Measurements from ENCODE around the gene ATG14.

ATG14 gene

GRCh38 chr14:55454264-55455002 lies 42.8 kb upstream of the ATG14 start (continued):
- TF ChIP-seq ZNF398 (tag by site-specific recombination; IDR thresholded peaks at IDR 0.05) = peak; percentile 54; the same call in 1 of the 2 replicates
- peak; percentile 42; the same call in 1 of the 2 replicates for TF ChIP-seq ZNF518A (tag by site-specific recombination; conservative IDR thresholded peaks at IDR 0.05; ENCODE audit: low read depth)
- TF ChIP-seq, protein P1, sequence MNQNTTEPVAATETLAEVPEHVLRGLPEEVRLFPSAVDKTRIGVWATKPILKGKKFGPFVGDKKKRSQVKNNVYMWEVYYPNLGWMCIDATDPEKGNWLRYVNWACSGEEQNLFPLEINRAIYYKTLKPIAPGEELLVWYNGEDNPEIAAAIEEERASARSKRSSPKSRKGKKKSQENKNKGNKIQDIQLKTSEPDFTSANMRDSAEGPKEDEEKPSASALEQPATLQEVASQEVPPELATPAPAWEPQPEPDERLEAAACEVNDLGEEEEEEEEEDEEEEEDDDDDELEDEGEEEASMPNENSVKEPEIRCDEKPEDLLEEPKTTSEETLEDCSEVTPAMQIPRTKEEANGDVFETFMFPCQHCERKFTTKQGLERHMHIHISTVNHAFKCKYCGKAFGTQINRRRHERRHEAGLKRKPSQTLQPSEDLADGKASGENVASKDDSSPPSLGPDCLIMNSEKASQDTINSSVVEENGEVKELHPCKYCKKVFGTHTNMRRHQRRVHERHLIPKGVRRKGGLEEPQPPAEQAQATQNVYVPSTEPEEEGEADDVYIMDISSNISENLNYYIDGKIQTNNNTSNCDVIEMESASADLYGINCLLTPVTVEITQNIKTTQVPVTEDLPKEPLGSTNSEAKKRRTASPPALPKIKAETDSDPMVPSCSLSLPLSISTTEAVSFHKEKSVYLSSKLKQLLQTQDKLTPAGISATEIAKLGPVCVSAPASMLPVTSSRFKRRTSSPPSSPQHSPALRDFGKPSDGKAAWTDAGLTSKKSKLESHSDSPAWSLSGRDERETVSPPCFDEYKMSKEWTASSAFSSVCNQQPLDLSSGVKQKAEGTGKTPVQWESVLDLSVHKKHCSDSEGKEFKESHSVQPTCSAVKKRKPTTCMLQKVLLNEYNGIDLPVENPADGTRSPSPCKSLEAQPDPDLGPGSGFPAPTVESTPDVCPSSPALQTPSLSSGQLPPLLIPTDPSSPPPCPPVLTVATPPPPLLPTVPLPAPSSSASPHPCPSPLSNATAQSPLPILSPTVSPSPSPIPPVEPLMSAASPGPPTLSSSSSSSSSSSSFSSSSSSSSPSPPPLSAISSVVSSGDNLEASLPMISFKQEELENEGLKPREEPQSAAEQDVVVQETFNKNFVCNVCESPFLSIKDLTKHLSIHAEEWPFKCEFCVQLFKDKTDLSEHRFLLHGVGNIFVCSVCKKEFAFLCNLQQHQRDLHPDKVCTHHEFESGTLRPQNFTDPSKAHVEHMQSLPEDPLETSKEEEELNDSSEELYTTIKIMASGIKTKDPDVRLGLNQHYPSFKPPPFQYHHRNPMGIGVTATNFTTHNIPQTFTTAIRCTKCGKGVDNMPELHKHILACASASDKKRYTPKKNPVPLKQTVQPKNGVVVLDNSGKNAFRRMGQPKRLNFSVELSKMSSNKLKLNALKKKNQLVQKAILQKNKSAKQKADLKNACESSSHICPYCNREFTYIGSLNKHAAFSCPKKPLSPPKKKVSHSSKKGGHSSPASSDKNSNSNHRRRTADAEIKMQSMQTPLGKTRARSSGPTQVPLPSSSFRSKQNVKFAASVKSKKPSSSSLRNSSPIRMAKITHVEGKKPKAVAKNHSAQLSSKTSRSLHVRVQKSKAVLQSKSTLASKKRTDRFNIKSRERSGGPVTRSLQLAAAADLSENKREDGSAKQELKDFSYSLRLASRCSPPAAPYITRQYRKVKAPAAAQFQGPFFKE (tag by site-specific recombination; IDR thresholded peaks at IDR 0.05; ENCODE audit: borderline replicate concordance) = no peak
- TF ChIP-seq ZNF335 (tag by site-specific recombination; conservative IDR thresholded peaks at IDR 0.05) = peak; percentile 96
- peak; percentile 67; the same call in 1 of the 2 replicates for TF ChIP-seq ZNF24 (tag by site-specific recombination; IDR thresholded peaks at IDR 0.05)
- peak; percentile 73 for TF ChIP-seq ZNF629 (tag by site-specific recombination; IDR thresholded peaks at IDR 0.05)
- TF ChIP-seq ZNF280C (tag by site-specific recombination; IDR thresholded peaks at IDR 0.05) = no peak
- peak; percentile 82 for TF ChIP-seq SP7 (tag by site-specific recombination; IDR thresholded peaks at IDR 0.05)
- no peak for TF ChIP-seq ZNF404 (tag by site-specific recombination; IDR thresholded peaks at IDR 0.05)
- 0 out of 2 replicates have a peak, but pooled peaks have one; percentile 11 for TF ChIP-seq ZNF600 (tag by site-specific recombination; IDR thresholded peaks at IDR 0.05)
- TF ChIP-seq, protein P2, sequence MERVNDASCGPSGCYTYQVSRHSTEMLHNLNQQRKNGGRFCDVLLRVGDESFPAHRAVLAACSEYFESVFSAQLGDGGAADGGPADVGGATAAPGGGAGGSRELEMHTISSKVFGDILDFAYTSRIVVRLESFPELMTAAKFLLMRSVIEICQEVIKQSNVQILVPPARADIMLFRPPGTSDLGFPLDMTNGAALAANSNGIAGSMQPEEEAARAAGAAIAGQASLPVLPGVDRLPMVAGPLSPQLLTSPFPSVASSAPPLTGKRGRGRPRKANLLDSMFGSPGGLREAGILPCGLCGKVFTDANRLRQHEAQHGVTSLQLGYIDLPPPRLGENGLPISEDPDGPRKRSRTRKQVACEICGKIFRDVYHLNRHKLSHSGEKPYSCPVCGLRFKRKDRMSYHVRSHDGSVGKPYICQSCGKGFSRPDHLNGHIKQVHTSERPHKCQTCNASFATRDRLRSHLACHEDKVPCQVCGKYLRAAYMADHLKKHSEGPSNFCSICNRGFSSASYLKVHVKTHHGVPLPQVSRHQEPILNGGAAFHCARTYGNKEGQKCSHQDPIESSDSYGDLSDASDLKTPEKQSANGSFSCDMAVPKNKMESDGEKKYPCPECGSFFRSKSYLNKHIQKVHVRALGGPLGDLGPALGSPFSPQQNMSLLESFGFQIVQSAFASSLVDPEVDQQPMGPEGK (tag by site-specific recombination; IDR thresholded peaks at IDR 0.05) = 0 out of 2 replicates have a peak, but pooled peaks have one; percentile 36
- TF ChIP-seq, protein P3, sequence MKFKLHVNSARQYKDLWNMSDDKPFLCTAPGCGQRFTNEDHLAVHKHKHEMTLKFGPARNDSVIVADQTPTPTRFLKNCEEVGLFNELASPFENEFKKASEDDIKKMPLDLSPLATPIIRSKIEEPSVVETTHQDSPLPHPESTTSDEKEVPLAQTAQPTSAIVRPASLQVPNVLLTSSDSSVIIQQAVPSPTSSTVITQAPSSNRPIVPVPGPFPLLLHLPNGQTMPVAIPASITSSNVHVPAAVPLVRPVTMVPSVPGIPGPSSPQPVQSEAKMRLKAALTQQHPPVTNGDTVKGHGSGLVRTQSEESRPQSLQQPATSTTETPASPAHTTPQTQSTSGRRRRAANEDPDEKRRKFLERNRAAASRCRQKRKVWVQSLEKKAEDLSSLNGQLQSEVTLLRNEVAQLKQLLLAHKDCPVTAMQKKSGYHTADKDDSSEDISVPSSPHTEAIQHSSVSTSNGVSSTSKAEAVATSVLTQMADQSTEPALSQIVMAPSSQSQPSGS (tag by site-specific recombination; IDR thresholded peaks at IDR 0.05; ENCODE audit: low read depth) = no peak
- no peak for TF ChIP-seq ZNF350 (tag by site-specific recombination; IDR thresholded peaks at IDR 0.05)
- TF ChIP-seq, protein P4, sequence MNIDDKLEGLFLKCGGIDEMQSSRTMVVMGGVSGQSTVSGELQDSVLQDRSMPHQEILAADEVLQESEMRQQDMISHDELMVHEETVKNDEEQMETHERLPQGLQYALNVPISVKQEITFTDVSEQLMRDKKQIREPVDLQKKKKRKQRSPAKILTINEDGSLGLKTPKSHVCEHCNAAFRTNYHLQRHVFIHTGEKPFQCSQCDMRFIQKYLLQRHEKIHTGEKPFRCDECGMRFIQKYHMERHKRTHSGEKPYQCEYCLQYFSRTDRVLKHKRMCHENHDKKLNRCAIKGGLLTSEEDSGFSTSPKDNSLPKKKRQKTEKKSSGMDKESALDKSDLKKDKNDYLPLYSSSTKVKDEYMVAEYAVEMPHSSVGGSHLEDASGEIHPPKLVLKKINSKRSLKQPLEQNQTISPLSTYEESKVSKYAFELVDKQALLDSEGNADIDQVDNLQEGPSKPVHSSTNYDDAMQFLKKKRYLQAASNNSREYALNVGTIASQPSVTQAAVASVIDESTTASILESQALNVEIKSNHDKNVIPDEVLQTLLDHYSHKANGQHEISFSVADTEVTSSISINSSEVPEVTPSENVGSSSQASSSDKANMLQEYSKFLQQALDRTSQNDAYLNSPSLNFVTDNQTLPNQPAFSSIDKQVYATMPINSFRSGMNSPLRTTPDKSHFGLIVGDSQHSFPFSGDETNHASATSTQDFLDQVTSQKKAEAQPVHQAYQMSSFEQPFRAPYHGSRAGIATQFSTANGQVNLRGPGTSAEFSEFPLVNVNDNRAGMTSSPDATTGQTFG (tag by site-specific recombination; IDR thresholded peaks at IDR 0.05; ENCODE audit: borderline replicate concordance) = no peak
- peak; percentile 55 for TF ChIP-seq ZBTB48 (tag by site-specific recombination; IDR thresholded peaks at IDR 0.05)
- no peak for TF ChIP-seq ZNF16 (tag by site-specific recombination; IDR thresholded peaks at IDR 0.05; ENCODE audit: low read depth)
